Pancreas (tissue), 10 donors: ENCODE data around the gene MKLN1. TPM values are rescaled to one million over a fixed set of nuclear protein-coding genes. Genes with fewer than 3 reads are reported as not detected.

ENCODE experiments used
- ATAC-seq, 4 donors: fragments of 200-7000 bp; cut with Tn5 transposase; one replicate each; pipeline versions ENCODE4 v1.8.0 to v1.9.1; 2020; ENCODE audit warnings: mild to moderate bottlenecking in 4 of 4, moderate library complexity in 4 of 4
- DNase-seq, 6 donors: peaks; one replicate each; pipeline ENCODE4 v3.0.0-alpha.2; 2020
- FAIRE-seq: peaks from 2 replicates; lab custom pipeline; 2012; peaks lifted over from hg19 to GRCh38; lab: Jason Lieb, UNC
- H3K27ac ChIP-seq, 4 donors: fragments of 200-600 bp; sonication (generic); 1 replicate in 3 of 4; 2 replicates in 1 of 4; pipeline versions ENCODE4 v1.5.0 to v1.8.0; 2020
- H3K27me3 ChIP-seq, 4 donors: fragments of 200-600 bp; one replicate each; pipeline ENCODE4 v1.8.0; 2021
- H3K36me3 ChIP-seq, 3 donors: fragments of 200-600 bp; sonication (generic) in 1 of 3; one replicate each; pipeline versions ENCODE4 v1.5.0 to v1.8.0; 2020 to 2021
- H3K4me1 ChIP-seq, 3 donors: fragments of 200-600 bp; one replicate each; pipeline ENCODE4 v1.8.0; 2021
- H3K4me3 ChIP-seq, 4 donors: fragments of 200-600 bp; sonication (generic) in 2 of 4; one replicate each; pipeline versions ENCODE4 v1.5.0 to v1.8.0; 2020 to 2021
- H3K9me3 ChIP-seq, 4 donors: fragments of 200-600 bp; one replicate each; pipeline ENCODE4 v1.8.0; 2021
- CTCF ChIP-seq, 4 donors: fragments of 200-600 bp; sonication (generic) in 3 of 4; IDR thresholded peaks; one replicate each; pipeline versions ENCODE4 v1.5.0 to v1.8.0; 2021; ENCODE audit warnings: antibody characterized with exemption in 4 of 4
- WGBS, 2 donors: extraction: QIAGEN DNeasy Blood & Tissue Kit; methylation state at CpG; one replicate each; pipeline ENCODE4 v1.1.7; 2013; 5-methylcytosine and 5-hydroxymethylcytosine counted together
- intact Hi-C, 3 donors: fragments of 100-400 bp; cut with DNase I; formaldehyde crosslinking; loops; one replicate each; pipeline versions ENCODE4 v1.11.1 to v1.14.2; 2022
- polyA plus RNA-seq, 2 donors: library from polyadenylated mRNA; stranded (reverse); fragments of 200-250 nt; gene quantifications; one replicate each; pipeline ENCODE4 v1.2.3, GENCODE V29; 2013
- total RNA-seq, 6 donors: library from RNA; stranded (reverse); fragmentation: NEBNext Ultra II Directional in 4 of 6; extraction: Animal tissue kit (Norgen Biotek cat#: 25700) in 4 of 6; gene quantifications; one replicate each; pipeline versions ENCODE4 v1.2.1 to v1.2.4, GENCODE V29; 2021 to 2023
- donor health status: healthy with polysubstance abuse.
- donor health status: DM: no; HTN: no; CAD: no; lungs with moderate emphysema.
- donor health status: DM: no; HTN: no; CAD: no.
- donor health status: control.
- donor health status: control.
- donor health status: Bipolar disorder and iron deficiency.
- donor health status: DM: yes; HTN: yes; CAD: no.
- donor health status: DM: no; HTN: no; CAD: no.
- donor health status: DM: no; HTN: no; CAD: no.
- donor health status: DM: yes; HTN: yes; CAD: no.

The MKLN1 gene
- total and polyA plus RNA-seq, 8 donors, result 7.0 to 30.2 (median 21.6) TPM

GRCh38 chr7:131444683-131445082 is 117.0 kb downstream of the MKLN1 start:
- Histone ChIP-seq H3K27me3 (no peaks in the 10 kb centered on the region), H3K4me3 (no peak overlapping the region), H3K9me3 (no peaks in the 10 kb centered on the region), H3K36me3 (no peaks in the 10 kb centered on the region), H3K4me1 (no peaks in the 10 kb centered on the region), H3K27ac (no peak overlapping the region)
- ATAC-seq (no peak), DNase-seq (no peak), FAIRE-seq (no peak)
- no peak for TF ChIP-seq CTCF (IDR thresholded peaks at IDR 0.05)
- intact Hi-C loops, result no loop called here
- 89 to 90% methylated on average over 1 of the region's 1 CpG for WGBS, 2 donors

- no peak overlapping the region for H3K27ac ChIP-seq
- H3K9me3 ChIP-seq, result no peaks in the 10 kb centered on the region
- no peak for TF ChIP-seq CTCF (IDR thresholded peaks at IDR 0.05)
- FAIRE-seq, result no peak
- 96 to 100% methylated on average over 2 of the region's 2 CpGs for WGBS, 2 donors
- no peaks in the 10 kb centered on the region for H3K36me3 ChIP-seq
- no peak for DNase-seq
- no peak for ATAC-seq
- H3K4me1 ChIP-seq, result peaks cover 0 to under 1% (median 0%) of the 10 kb centered on the region in 3 donors
- H3K4me3 ChIP-seq, result no peak overlapping the region
- no peaks in the 10 kb centered on the region for H3K27me3 ChIP-seq
- intact Hi-C loops, result no loop called here
Observed at GRCh38 chr7:131449373-131449902, 121.8 kb downstream of the MKLN1 start.

GRCh38 chr7:131454498-131454897 is 126.8 kb downstream of the MKLN1 start:
- no peak for DNase-seq
- Histone ChIP-seq H3K4me1 (peaks cover 0 to 17% (median 8%) of the 10 kb centered on the region in 3 donors), H3K9me3 (no peaks in the 10 kb centered on the region), H3K36me3 (no peaks in the 10 kb centered on the region), H3K4me3 (no peak overlapping the region), H3K27me3 (no peaks in the 10 kb centered on the region), H3K27ac (no peak overlapping the region)
- FAIRE-seq, result no peak
- no peak for ATAC-seq
- intact Hi-C loops, result no loop called here
- 96 to 97% methylated on average over 1 of the region's 1 CpG for WGBS, 2 donors
- TF ChIP-seq CTCF (IDR thresholded peaks at IDR 0.05), result no peak

GRCh38 chr7:131455001-131455400 is 127.3 kb downstream of the MKLN1 start:
- no peak for DNase-seq
- 22 to 27% methylated on average over 2 of the region's 2 CpGs for WGBS, 2 donors
- ATAC-seq, result no peak

More at GRCh38 chr7:131455001-131455400, 127.3 kb downstream of the MKLN1 start:
- intact Hi-C loops, result no loop called here
- H3K9me3 ChIP-seq, result no peaks in the 10 kb centered on the region
- no peaks in the 10 kb centered on the region for H3K27me3 ChIP-seq
- H3K27ac ChIP-seq, result no peak overlapping the region
- no peaks in the 10 kb centered on the region for H3K36me3 ChIP-seq
- no peak for TF ChIP-seq CTCF (IDR thresholded peaks at IDR 0.05)
- FAIRE-seq, result no peak
- peaks cover 0 to 17% (median 8%) of the 10 kb centered on the region in 3 donors for H3K4me1 ChIP-seq
- no peak overlapping the region for H3K4me3 ChIP-seq
